ENCODE measurements around the gene PLPPR2. TPM values are rescaled to one million over a fixed set of nuclear protein-coding genes. Genes with fewer than 3 reads are reported as not detected.
"Not testable (repeated sequence)": the region's sequence is repeated elsewhere in the genome, so short reads cannot be mapped to it uniquely, and the experiment has no call there.

Gene PLPPR2
- 10 to 100 TPM; 14.1 to 33.6 (median 21.5) TPM for total RNA-seq
- 10 to 100 TPM in 2 of 3 donors, 1 to 10 TPM in 1; 4.3 to 30.9 (median 20.8) TPM for polyA plus RNA-seq
- long read RNA-seq, donor 1, partial matches to known transcripts: 14 of 15 reads
- long read RNA-seq, donor 1, other reads (novel, unspliced or antisense): 1 of 15 reads
- long read RNA-seq, donor 2, transcript PLPPR2-201 (10 exons, 2,727 nt): major isoform, 5 of 19 reads
- long read RNA-seq, donor 2, partial matches to known transcripts: 5 of 19 reads
- long read RNA-seq, donor 2, other reads (novel, unspliced or antisense): 9 of 19 reads

- Histone ChIP-seq H3K27ac (peak within 1 kb of the TSS; percentile 42), H3K36me3 (ENCODE audit: insufficient read depth in 1 of 2, low read depth in 1 of 2) (peaks cover 0 to 26% of the 10 kb centered on the region in 2 donors), H3K4me1 (peaks cover 5% of the 10 kb centered on the region), H3K4me3 (peak within 1 kb of the TSS; percentile 64), H3K9me3 (no peaks in the 10 kb centered on the region), H3K27me3 (ENCODE audit: insufficient read depth in 3 of 3, low read length in 2 of 3) (no peaks in the 10 kb centered on the region)
- ATAC-seq: peak; percentile 93 to 99 (median 98)
- peak; percentile 96 for DNase-seq
- no peak for TF ChIP-seq CTCF (IDR thresholded peaks at IDR 0.05)
- 3 to 13% (median 4%) methylated on average over 35 to 60 of the region's 62 CpGs for WGBS, 3 donors
- intact Hi-C loops (cut with DNase I): no loop called here
Observed at GRCh38 chr19:11355160-11356073, at the start of gene PLPPR2. TSS of gene PLPPR2 (plus strand) at chr19:11355432. CDS start at chr19:11357674, 2,242 bp downstream.

GRCh38 chr19:11306337-11306736 is 48.9 kb upstream of the PLPPR2 start:
- DNase-seq (no peak), ATAC-seq (no peak)
- no peak overlapping the region for H3K27ac ChIP-seq
- H3K4me1 ChIP-seq: no peaks in the 10 kb centered on the region
- no peak for TF ChIP-seq CTCF (IDR thresholded peaks at IDR 0.05)
- no peak overlapping the region for H3K4me3 ChIP-seq
- no peaks in the 10 kb centered on the region for H3K36me3 ChIP-seq (ENCODE audit: insufficient read depth in 1 of 2, low read depth in 1 of 2)
- intact Hi-C loops (cut with DNase I): no loop called here
- peaks cover 0 to 16% (median 0%) of the 10 kb centered on the region in 3 donors for H3K27me3 ChIP-seq (ENCODE audit: insufficient read depth in 3 of 3, low read length in 2 of 3)
- no peaks in the 10 kb centered on the region for H3K9me3 ChIP-seq
- 69 to 76% (median 74%) methylated on average over 9 of the region's 9 CpGs for WGBS, 3 donors

GRCh38 chr19:11320278-11320995 is 34.8 kb upstream of the PLPPR2 start:
- peaks cover 0 to 14% (median 2%) of the 10 kb centered on the region in 3 donors for H3K27me3 ChIP-seq (ENCODE audit: insufficient read depth in 3 of 3, low read length in 2 of 3)
- DNase-seq; H3K27ac ChIP-seq; H3K4me3 ChIP-seq; H3K4me1 ChIP-seq; ATAC-seq; intact Hi-C loops (cut with DNase I); H3K9me3 ChIP-seq; H3K36me3 ChIP-seq (ENCODE audit: insufficient read depth in 1 of 2, low read depth in 1 of 2): not testable (repeated sequence)
- WGBS, 3 donors: 77 to 82% (median 81%) methylated on average over 9 of the region's 9 CpGs

GRCh38 chr19:11321191-11322126 is 33.8 kb upstream of the PLPPR2 start:
- DNase-seq: no peak

More at GRCh38 chr19:11321191-11322126, 33.8 kb upstream of the PLPPR2 start:
- ATAC-seq: no peak
- no peak overlapping the region for H3K4me3 ChIP-seq
- H3K27me3 ChIP-seq (ENCODE audit: insufficient read depth in 3 of 3, low read length in 2 of 3): peaks cover 0 to 14% (median 2%) of the 10 kb centered on the region in 3 donors
- TF ChIP-seq CTCF (IDR thresholded peaks at IDR 0.05): no peak
- H3K4me1 ChIP-seq: no peaks in the 10 kb centered on the region
- H3K27ac ChIP-seq: no peak overlapping the region
- H3K36me3 ChIP-seq (ENCODE audit: insufficient read depth in 1 of 2, low read depth in 1 of 2): peaks cover 0 to 5% of the 10 kb centered on the region in 2 donors
- H3K9me3 ChIP-seq: no peaks in the 10 kb centered on the region
- intact Hi-C loops (cut with DNase I): no loop called here
- WGBS, 3 donors: 74 to 77% (median 76%) methylated on average over 14 of the region's 14 CpGs

All from psoas muscle (tissue), 8 donors.